GM18907 (cell line): Measurements from ENCODE around the gene MT4.

ENCODE experiments used
- ATAC-seq: cut with Tn5 transposase; IDR thresholded peaks from one replicate; pipeline ENCODE4 v1.9.1; 2021; ENCODE audit warnings: mild to moderate bottlenecking, moderate library complexity; ENCODE audit not compliant: unreplicated experiment

MT4 gene

GRCh38 chr16:56618138-56618537, 53.3 kb downstream of the MT4 start:
- ATAC-seq, result no peak
